Measurements from ENCODE around the gene E2F1.

E2F1 gene

GRCh38 chr20:33704197-33704924 is 18.2 kb upstream of the E2F1 start:
- Histone ChIP-seq H3K4me3 (replicated peaks; ENCODE audit: insufficient read depth, low read length) (no peak overlapping the region), H3K27ac (replicated peaks) (no peak overlapping the region), H3K27me3 (ENCODE audit: insufficient read depth, poor library complexity, severe bottlenecking) (no peaks in the 10 kb centered on the region)
- DNase-seq (ENCODE audit: low read depth in 1 of 2, low spot score in 1 of 2): no peak
- TF ChIP-seq CTCF (IDR thresholded peaks at IDR 0.05; ENCODE audit: insufficient read depth, low read length): no peak
- TF ChIP-seq, protein P1, sequence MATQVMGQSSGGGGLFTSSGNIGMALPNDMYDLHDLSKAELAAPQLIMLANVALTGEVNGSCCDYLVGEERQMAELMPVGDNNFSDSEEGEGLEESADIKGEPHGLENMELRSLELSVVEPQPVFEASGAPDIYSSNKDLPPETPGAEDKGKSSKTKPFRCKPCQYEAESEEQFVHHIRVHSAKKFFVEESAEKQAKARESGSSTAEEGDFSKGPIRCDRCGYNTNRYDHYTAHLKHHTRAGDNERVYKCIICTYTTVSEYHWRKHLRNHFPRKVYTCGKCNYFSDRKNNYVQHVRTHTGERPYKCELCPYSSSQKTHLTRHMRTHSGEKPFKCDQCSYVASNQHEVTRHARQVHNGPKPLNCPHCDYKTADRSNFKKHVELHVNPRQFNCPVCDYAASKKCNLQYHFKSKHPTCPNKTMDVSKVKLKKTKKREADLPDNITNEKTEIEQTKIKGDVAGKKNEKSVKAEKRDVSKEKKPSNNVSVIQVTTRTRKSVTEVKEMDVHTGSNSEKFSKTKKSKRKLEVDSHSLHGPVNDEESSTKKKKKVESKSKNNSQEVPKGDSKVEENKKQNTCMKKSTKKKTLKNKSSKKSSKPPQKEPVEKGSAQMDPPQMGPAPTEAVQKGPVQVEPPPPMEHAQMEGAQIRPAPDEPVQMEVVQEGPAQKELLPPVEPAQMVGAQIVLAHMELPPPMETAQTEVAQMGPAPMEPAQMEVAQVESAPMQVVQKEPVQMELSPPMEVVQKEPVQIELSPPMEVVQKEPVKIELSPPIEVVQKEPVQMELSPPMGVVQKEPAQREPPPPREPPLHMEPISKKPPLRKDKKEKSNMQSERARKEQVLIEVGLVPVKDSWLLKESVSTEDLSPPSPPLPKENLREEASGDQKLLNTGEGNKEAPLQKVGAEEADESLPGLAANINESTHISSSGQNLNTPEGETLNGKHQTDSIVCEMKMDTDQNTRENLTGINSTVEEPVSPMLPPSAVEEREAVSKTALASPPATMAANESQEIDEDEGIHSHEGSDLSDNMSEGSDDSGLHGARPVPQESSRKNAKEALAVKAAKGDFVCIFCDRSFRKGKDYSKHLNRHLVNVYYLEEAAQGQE (IDR thresholded peaks at IDR 0.05; ENCODE audit: insufficient replicate concordance, low read depth): no peak
- TF ChIP-seq GABPA (IDR thresholded peaks at IDR 0.05; ENCODE audit: low read depth): no peak
- no peak for TF ChIP-seq POLR2AphosphoS5 (IDR thresholded peaks at IDR 0.05; ENCODE audit: low read depth)

GRCh38 chr20:33703498-33704137 is 17.4 kb upstream of the E2F1 start:
- TF ChIP-seq SPI1 (IDR thresholded peaks at IDR 0.05; ENCODE audit: borderline replicate concordance, low read depth) (no peak), CTCF (IDR thresholded peaks at IDR 0.05; ENCODE audit: insufficient read depth, low read length) (no peak), GABPA (IDR thresholded peaks at IDR 0.05; ENCODE audit: low read depth) (no peak), POLR2AphosphoS5 (IDR thresholded peaks at IDR 0.05; ENCODE audit: low read depth) (no peak)
- TF ChIP-seq, protein P1 (IDR thresholded peaks at IDR 0.05; ENCODE audit: insufficient replicate concordance, low read depth): no peak
- DNase-seq (ENCODE audit: low read depth in 1 of 2, low spot score in 1 of 2): no peak
- H3K27ac ChIP-seq (replicated peaks): no peak overlapping the region
- H3K4me3 ChIP-seq (replicated peaks; ENCODE audit: insufficient read depth, low read length): no peak overlapping the region
- no peaks in the 10 kb centered on the region for H3K27me3 ChIP-seq (ENCODE audit: insufficient read depth, poor library complexity, severe bottlenecking)

DNA sequence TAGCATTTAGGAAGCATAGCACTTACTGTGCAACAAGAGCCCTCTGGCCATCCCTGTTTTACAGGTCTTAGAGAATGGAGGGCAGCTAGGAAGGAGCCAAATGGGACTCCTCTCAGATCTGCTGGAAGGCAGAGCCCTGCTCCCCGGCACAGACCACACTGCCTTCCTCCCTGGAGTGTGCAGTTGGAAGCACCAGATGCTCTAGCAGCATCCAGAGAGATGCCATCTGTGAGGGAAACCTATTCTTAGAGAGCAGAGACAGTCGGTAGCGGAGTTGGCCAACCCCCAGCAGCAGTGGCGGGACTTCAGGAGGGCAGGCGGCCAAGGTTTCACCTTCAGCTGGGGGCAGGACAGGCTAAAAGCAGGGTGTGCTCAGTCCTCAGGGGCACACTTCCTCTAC is 16.7 kb upstream of the E2F1 start:
- DNase-seq (ENCODE audit: low read depth in 1 of 2, low spot score in 1 of 2): no peak
- TF ChIP-seq GABPA (IDR thresholded peaks at IDR 0.05; ENCODE audit: low read depth) (no peak), CTCF (IDR thresholded peaks at IDR 0.05; ENCODE audit: insufficient read depth, low read length) (no peak), POLR2AphosphoS5 (IDR thresholded peaks at IDR 0.05; ENCODE audit: low read depth) (no peak), SPI1 (IDR thresholded peaks at IDR 0.05; ENCODE audit: borderline replicate concordance, low read depth) (no peak)
- TF ChIP-seq, protein P1 (IDR thresholded peaks at IDR 0.05; ENCODE audit: insufficient replicate concordance, low read depth): no peak
- H3K27me3 ChIP-seq (ENCODE audit: insufficient read depth, poor library complexity, severe bottlenecking): no peaks in the 10 kb centered on the region
- no peak overlapping the region for H3K4me3 ChIP-seq (replicated peaks; ENCODE audit: insufficient read depth, low read length)
- no peak overlapping the region for H3K27ac ChIP-seq (replicated peaks)

Data from HL-60 (cell line).